H1 (cell line): Measurements from ENCODE around the gene PPM1F. TPM values are rescaled to one million over a fixed set of nuclear protein-coding genes. Genes with fewer than 3 reads are reported as not detected.

Experiments
- CHD7 ChIP-seq: fragments of 300-600 bp; sonication (generic); IDR thresholded peaks from 2 replicates; pipeline ENCODE4 v1.7.1; 2012; ENCODE audit warnings: low read length, moderate library complexity, mild to moderate bottlenecking, inconsistent platforms; ENCODE audit not compliant: insufficient replicate concordance
- CTBP2 ChIP-seq: IDR thresholded peaks from 2 replicates; pipeline ENCODE4 v1.7.0; 2011; ENCODE audit warnings: borderline replicate concordance, mild to moderate bottlenecking, moderate library complexity, mixed read lengths, low read length; ENCODE audit not compliant: insufficient read depth, insufficient read length
- CTCF ChIP-seq, 3 experiments: IDR thresholded peaks; 1 replicate in 2 of 3; 2 replicates in 1 of 3; pipeline versions ENCODE4 v1.5.1 to v1.6.1; 2011; ENCODE audit warnings: low read length in 3 of 3, mild to moderate bottlenecking in 3 of 3, inconsistent platforms in 2 of 3, low read depth in 1 of 3, moderate library complexity in 1 of 3; ENCODE audit not compliant: insufficient read depth in 1 of 3; ENCODE audit errors: control extremely low read depth in 1 of 3
- POLR2A ChIP-seq, 2 experiments: IDR thresholded peaks; 1 replicate in 1 of 2; 2 replicates in 1 of 2; pipeline ENCODE4 v1.6.1; 2011; ENCODE audit warnings: low read depth in 2 of 2, low read length in 2 of 2, mild to moderate bottlenecking in 2 of 2; ENCODE audit errors: control extremely low read depth in 1 of 2
- RAD21 ChIP-seq, 2 experiments: IDR thresholded peaks in 1 of 2; conservative IDR thresholded peaks in 1 of 2; 2 replicates each; pipeline ENCODE4 v1.6.1; 2011; ENCODE audit warnings: low read depth in 2 of 2, low read length in 2 of 2, improper control_type of control experiment in 1 of 2, inconsistent platforms in 1 of 2, mild to moderate bottlenecking in 1 of 2, moderate library complexity in 1 of 2
- SIRT6 ChIP-seq: IDR thresholded peaks from one replicate; pipeline ENCODE4 v1.7.1; 2012; ENCODE audit warnings: low read length, inconsistent platforms
- SP1 ChIP-seq: IDR thresholded peaks from 2 replicates; pipeline ENCODE4 v1.6.1; 2011; ENCODE audit warnings: low read depth, low read length
- SP4 ChIP-seq: IDR thresholded peaks from 2 replicates; pipeline ENCODE4 v1.6.1; 2012; ENCODE audit warnings: low read length, inconsistent platforms
- TBP ChIP-seq: IDR thresholded peaks from 2 replicates; pipeline ENCODE4 v1.6.1; 2011; ENCODE audit warnings: low read depth, low read length, improper control_type of control experiment
- polyA plus RNA-seq, 7 experiments: library from polyadenylated mRNA; depleted of rRNA in 3 of 7; stranded (reverse) in 5 of 7; unstranded in 2 of 7; fragments of >200 nt in 5 of 7; fragments of 200-250 nt in 2 of 7; gene quantifications; 1 replicate in 5 of 7; 2 replicates in 1 of 7; 4 replicates in 1 of 7; pipeline versions ENCODE4 v1.2.1 to v1.2.3, GENCODE V29; 2011 to 2013; ENCODE audit warnings: missing spikeins in 2 of 7, mixed read lengths in 2 of 7
- total RNA-seq: library from RNA; stranded (reverse); fragmentation: NEBNext Ultra II Directional; extraction: Animal tissue kit (Norgen Biotek cat#: 25700); gene quantifications from 2 replicates; pipeline ENCODE4 v1.2.1, GENCODE V29; 2021

The PPM1F gene
- total and polyA plus RNA-seq, 2 of the 8 experiments (the other 6 are each of a cell fraction or from before 2014, with no cell fraction given): 12.4 to 22.8 TPM

- no peak for TF ChIP-seq CHD7
- TF ChIP-seq POLR2A (IDR thresholded peaks at IDR 0.05; ENCODE audit: control extremely low read depth in 1 of 2, low read depth in 2 of 2, low read length in 2 of 2): no peak
- TF ChIP-seq SP4: no peak
- TF ChIP-seq SP1: peak; percentile 41; the same call in 1 of the 2 replicates
- 0 out of 2 replicates have a peak, but pooled peaks have one; percentile 34 for TF ChIP-seq TBP
- TF ChIP-seq SIRT6: no peak
- TF ChIP-seq RAD21 (IDR thresholded peaks at IDR 0.05 in 1 of 2, conservative IDR thresholded peaks at IDR 0.05 in 1 of 2; ENCODE audit: low read depth in 2 of 2, low read length in 2 of 2): peak; percentile 72 to 78
- peak; percentile 76 to 88 (median 77) for TF ChIP-seq CTCF (IDR thresholded peaks at IDR 0.05; ENCODE audit: control extremely low read depth in 1 of 3, insufficient read depth in 1 of 3, low read depth in 1 of 3, low read length in 3 of 3)
- no peak for TF ChIP-seq CTBP2
These were observed 32.1 kb upstream of the PPM1F start (continued) for GRCh38 chr22:21984793-21985192.
